ENCODE results near the gene SPATA20. TPM values are rescaled to one million over a fixed set of nuclear protein-coding genes. Genes with fewer than 3 reads are reported as not detected.

SPATA20 gene
- total RNA-seq, 2 donors from 2014 or later, result 25.0 to 51.3 TPM

DNA sequence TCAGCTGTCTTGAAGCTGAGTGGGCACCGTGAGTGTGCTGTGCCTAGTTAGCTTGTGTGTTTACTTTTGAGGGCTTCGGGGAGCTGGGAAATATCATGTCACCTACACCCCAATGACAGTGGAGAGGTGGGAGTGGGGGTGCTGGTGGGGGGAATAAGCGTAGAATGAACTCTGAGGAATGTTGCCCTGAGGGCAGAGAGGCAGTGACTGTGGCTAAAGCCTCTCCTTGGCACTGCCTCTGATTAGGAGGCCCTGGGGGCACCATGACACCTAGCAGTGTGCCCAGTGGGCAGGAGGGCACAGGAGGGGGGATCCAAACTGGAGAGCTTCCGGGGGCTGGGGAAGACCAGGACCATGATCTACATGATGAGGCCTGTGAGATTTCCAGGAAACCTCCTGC lies 38.4 kb downstream of the SPATA20 start:
- DNase-seq, result no peak
- no peaks in the 10 kb centered on the region for H3K9me3 Mint-ChIP-seq
- H3K4me1 Mint-ChIP-seq (ENCODE audit: low read depth), result no peaks in the 10 kb centered on the region
- H3K27me3 Mint-ChIP-seq (ENCODE audit: low read depth), result peaks cover 6% of the 10 kb centered on the region
- no peak overlapping the region for H3K4me3 Mint-ChIP-seq
- no peak for ATAC-seq (replicated peaks in 1 of 2)
- H3K27ac Mint-ChIP-seq, result no peak overlapping the region
- no peaks in the 10 kb centered on the region for H3K36me3 Mint-ChIP-seq (ENCODE audit: insufficient read depth in 2 of 2)

DNA sequence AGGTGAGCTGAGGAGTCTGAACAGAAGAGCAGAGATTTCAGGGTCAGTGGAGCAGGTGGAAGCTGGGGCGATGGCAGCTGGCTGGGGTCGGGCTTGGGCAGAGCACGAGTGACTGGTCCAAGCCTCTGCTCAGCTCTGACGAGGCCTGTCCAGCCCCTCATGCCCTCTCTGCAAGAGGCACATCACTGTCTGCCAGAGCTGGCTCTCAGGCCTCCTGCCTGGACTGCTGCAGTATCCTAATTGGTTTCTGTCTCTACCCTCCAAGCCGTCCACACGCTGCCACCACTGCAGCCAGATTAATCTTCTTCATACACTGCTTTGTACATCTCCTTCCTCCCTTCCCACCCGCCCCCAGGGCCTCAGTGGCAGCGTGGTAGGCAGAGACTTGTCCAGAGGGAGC lies 38.9 kb downstream of the SPATA20 start:
- Mint-ChIP-seq H3K36me3 (ENCODE audit: insufficient read depth in 2 of 2) (no peaks in the 10 kb centered on the region), H3K9me3 (no peaks in the 10 kb centered on the region), H3K4me3 (no peak overlapping the region), H3K27me3 (ENCODE audit: low read depth) (peaks cover 6% of the 10 kb centered on the region), H3K4me1 (ENCODE audit: low read depth) (no peaks in the 10 kb centered on the region), H3K27ac (no peak overlapping the region)
- ATAC-seq (replicated peaks in 1 of 2), result no peak
- DNase-seq, result no peak

DNA sequence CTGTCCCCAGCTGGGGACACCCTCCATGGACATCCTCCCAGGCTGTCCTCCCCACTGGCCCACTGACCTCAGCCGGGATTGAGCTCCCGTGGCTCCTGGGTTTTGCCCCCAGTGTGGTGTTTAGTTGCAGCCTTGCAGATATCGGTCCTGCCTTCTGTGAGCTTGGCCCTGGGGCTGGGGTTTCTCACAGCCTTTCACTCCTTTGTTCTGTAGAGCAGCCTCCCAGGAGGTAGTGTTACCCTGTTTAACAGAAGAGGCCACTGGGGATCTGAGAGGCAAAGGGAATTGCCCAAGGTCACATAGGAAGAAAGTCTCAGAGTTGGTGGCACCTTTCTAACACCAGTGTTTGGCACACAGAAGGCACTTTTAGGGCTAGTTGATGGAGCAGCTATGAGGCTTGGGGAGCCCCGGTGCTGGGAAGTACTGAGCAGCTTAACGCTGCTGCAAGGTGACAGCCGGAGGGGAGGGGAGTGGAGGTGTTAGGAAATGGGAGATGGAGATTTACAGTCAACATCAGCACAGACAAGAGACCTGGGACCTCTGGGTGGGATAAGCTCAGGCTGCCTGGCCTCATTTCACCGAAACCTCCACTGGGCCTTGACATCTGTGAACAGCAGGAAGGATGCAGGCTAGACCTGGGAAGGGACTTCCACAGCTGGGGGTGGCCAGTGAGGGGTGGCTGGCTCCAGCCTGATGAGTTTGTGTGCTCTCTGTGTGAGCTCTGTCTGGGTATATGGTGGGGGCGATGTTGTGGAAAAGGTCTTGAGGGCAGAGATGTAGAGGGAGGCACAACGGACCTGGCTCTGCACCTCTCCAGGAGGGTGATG lies 39.7 kb downstream of the SPATA20 start:
- no peak overlapping the region for H3K4me3 Mint-ChIP-seq
- no peaks in the 10 kb centered on the region for H3K4me1 Mint-ChIP-seq (ENCODE audit: low read depth)
- H3K27me3 Mint-ChIP-seq (ENCODE audit: low read depth), result peaks cover 6% of the 10 kb centered on the region
- H3K27ac Mint-ChIP-seq, result no peak overlapping the region
- no peaks in the 10 kb centered on the region for H3K36me3 Mint-ChIP-seq (ENCODE audit: insufficient read depth in 2 of 2)
- no peaks in the 10 kb centered on the region for H3K9me3 Mint-ChIP-seq
- DNase-seq, result no peak
- ATAC-seq (replicated peaks in 1 of 2), result no peak

DNA sequence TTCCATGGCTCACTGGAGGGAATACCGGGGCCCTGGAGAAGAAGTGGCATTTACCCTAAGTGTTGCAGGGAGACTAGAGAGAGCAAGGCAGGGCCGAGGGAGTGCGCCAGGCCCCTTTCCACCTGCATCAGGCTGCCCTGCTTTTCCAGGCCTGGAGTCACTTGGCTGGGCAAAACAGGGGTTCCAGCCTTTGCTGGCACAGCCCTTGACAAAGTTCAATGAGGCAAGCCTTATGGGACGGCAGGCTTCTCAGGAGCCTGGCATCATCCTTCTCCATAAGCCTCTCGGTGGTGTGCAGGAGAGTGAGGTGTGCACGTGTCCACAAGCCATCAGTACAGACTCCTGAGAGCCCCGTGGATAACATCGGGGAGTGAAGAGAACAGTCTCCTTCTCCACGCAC lies 40.6 kb downstream of the SPATA20 start:
- no peak overlapping the region for H3K27ac Mint-ChIP-seq
- ATAC-seq (replicated peaks in 1 of 2) (no peak), DNase-seq (no peak)
- H3K4me3 Mint-ChIP-seq, result no peak overlapping the region
- peaks cover 6% of the 10 kb centered on the region for H3K27me3 Mint-ChIP-seq (ENCODE audit: low read depth)
- H3K4me1 Mint-ChIP-seq (ENCODE audit: low read depth), result no peaks in the 10 kb centered on the region
- H3K36me3 Mint-ChIP-seq (ENCODE audit: insufficient read depth in 2 of 2), result no peaks in the 10 kb centered on the region
- no peaks in the 10 kb centered on the region for H3K9me3 Mint-ChIP-seq

DNA sequence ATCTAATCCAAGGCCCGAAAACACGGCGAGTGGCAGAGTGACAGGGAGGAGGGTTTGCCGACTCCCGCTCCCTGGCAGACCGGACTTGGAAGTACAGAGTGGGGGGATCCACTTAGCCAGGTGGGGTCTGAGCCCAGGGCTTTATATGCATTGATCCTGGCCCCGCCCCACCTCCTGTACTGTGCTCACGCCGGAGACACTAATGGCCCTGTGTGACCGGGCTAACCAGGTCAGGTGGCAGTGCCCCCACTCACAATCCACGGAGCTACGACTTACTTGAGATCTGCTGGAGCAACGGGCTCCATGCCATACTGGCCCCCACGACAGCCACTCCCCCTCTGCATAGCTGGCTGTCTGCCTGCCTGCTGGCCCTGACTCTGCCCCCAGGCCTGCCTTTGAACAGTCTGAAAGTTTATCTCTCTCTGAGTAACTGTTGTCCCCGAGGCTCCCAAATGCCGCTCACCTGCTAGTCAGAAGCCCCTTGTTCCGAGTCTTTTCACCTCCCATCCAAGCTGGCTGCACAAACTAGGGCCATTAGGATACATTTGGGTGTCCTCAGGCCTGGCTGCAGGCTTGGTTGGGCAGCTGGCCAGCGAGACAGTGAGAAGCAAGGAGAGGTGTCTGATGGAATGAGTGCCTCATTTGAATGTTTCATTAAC lies 41.5 kb downstream of the SPATA20 start:
- H3K27ac Mint-ChIP-seq, result no peak overlapping the region
- H3K36me3 Mint-ChIP-seq (ENCODE audit: insufficient read depth in 2 of 2), result no peaks in the 10 kb centered on the region
- no peaks in the 10 kb centered on the region for H3K4me1 Mint-ChIP-seq (ENCODE audit: low read depth)
- ATAC-seq (replicated peaks in 1 of 2) (no peak), DNase-seq (no peak)
- no peaks in the 10 kb centered on the region for H3K9me3 Mint-ChIP-seq
- H3K27me3 Mint-ChIP-seq (ENCODE audit: low read depth), result peaks cover 6% of the 10 kb centered on the region
- no peak overlapping the region for H3K4me3 Mint-ChIP-seq

DNA sequence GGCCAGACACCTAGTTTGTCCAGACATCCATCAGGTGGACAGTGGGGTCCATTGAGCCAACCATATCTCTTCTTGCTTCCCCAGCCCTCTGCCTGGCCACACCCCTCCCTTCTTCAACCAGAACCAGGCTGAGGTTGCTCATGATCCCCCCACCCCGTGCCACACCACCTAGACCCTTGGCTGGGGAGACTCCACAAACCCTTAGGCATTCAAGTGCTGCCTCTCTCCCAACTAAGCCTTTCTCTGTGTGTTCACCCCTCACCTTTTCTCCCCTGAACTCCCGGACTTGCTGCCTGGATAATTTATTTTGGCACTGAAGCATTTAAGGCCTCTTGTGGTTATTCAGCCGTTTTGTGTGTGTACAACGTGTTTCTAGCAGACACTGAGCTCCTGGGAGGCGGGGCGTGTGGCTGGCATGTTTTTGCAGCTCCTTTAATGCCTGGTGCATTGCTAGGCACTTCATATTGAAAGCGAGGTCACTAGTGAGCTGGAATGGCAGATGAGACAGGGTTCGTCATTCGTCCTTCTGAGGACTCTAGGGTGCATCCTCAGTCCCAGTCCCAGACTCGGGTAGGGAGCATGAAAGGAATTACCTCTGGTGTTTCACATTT lies 42.2 kb downstream of the SPATA20 start:
- no peak for DNase-seq
- H3K27ac Mint-ChIP-seq, result no peak overlapping the region
- ATAC-seq (replicated peaks in 1 of 2), result no peak
- H3K36me3 Mint-ChIP-seq (ENCODE audit: insufficient read depth in 2 of 2), result no peaks in the 10 kb centered on the region
- H3K4me1 Mint-ChIP-seq (ENCODE audit: low read depth), result no peaks in the 10 kb centered on the region
- peaks cover under 1% of the 10 kb centered on the region for H3K27me3 Mint-ChIP-seq (ENCODE audit: low read depth)
- H3K9me3 Mint-ChIP-seq, result no peaks in the 10 kb centered on the region
- H3K4me3 Mint-ChIP-seq, result no peak overlapping the region

DNA sequence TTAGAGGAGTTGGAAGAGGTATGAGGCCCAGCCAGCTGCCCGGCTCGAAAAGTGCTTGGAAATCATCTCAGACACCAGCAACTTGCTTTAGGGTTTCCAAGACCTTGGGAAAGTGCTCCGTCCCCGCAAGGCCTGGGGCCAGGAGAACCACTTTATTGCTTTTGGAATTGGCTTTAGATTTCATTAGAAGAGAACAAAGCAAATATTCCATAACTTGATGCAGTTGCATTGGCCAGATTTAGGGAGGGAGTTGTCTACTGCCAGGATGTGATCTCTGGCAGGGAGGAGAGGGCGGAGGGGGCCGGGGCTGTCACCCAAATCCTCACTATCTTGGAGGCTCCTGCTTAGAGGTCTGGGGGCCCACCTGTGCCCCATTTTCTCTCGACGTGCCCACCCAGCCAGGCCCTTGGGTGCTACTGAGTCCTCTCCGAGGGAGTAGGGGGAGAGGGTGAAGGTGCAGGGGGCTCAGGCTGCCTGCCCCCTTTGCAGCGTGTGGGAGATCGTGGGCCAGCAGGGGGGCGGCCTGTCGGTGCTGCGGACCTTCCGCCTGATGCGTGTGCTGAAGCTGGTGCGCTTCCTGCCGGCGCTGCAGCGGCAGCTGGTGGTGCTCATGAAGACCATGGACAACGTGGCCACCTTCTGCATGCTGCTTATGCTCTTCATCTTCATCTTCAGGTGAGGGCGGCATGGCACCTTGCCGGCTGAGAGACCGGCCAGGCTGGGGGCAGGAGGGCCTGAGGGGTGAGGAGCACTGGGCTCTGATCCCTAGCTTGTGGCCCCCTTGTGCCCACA lies 44.2 kb downstream of the SPATA20 start:
- Mint-ChIP-seq H3K36me3 (ENCODE audit: insufficient read depth in 2 of 2) (no peaks in the 10 kb centered on the region), H3K27me3 (ENCODE audit: low read depth) (no peaks in the 10 kb centered on the region), H3K27ac (no peak overlapping the region), H3K4me1 (ENCODE audit: low read depth) (no peaks in the 10 kb centered on the region), H3K4me3 (no peak overlapping the region), H3K9me3 (no peaks in the 10 kb centered on the region)
- ATAC-seq (replicated peaks in 1 of 2), result no peak
- no peak for DNase-seq

DNA sequence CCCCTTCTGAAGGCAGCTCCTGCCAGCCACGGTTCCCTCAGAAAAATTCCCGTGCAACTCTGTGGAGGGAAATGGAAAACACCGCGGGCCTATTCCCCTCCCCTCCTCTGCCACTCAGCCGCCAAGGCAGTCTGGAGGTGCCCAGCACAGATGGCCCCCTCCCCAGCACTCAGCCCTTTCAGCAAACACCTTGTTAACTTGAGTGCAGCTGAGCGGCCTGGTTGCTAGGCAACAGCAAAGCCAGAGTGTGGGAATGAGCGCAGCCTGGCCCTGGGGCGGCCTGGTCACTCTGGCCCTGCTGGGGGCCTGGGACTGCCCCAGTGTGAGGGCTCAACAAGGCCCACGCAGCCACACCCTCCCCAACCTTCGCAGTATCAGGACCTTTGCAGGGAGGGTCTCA lies 46.3 kb downstream of the SPATA20 start:
- H3K4me3 Mint-ChIP-seq, result no peak overlapping the region
- no peaks in the 10 kb centered on the region for H3K36me3 Mint-ChIP-seq (ENCODE audit: insufficient read depth in 2 of 2)
- no peak overlapping the region for H3K27ac Mint-ChIP-seq
- no peaks in the 10 kb centered on the region for H3K9me3 Mint-ChIP-seq
- ATAC-seq (replicated peaks in 1 of 2) (no peak), DNase-seq (no peak)
- H3K4me1 Mint-ChIP-seq (ENCODE audit: low read depth), result no peaks in the 10 kb centered on the region
- H3K27me3 Mint-ChIP-seq (ENCODE audit: low read depth), result no peaks in the 10 kb centered on the region

DNA sequence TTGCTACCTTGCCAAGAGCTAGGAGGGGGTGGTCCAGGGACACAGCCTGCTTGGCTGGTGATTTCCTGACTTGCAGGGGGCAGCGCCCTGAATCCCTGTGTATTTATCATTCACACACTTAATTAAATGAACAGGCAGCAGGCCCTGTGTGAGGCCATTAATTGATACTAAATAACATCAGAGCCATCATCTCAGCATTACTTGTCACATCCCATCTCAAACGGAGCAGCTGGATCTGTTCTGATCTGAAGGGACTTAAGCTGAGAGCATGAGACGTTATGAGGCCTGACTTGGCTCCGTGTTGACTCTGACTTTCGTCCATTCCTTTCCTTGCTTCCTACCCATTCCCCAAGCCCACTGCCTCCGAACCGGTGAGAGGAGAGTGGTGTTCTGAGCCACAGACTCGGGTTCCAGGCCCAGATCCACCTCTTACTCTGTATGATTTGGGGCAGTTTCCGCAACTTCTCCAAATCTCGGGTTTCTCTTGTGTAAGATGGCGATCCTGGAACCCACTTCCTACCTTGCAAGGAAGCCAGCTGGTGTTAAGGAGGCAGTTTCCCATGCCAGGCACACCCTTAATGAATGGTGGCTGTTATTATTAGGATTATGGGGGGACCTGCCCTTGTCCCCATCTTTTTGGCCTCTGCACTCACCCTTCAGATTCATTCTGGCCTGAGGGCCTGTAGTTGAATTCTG lies 47.3 kb downstream of the SPATA20 start:
- Mint-ChIP-seq H3K4me3 (no peak overlapping the region), H3K27ac (no peak overlapping the region), H3K27me3 (ENCODE audit: low read depth) (no peaks in the 10 kb centered on the region), H3K36me3 (ENCODE audit: insufficient read depth in 2 of 2) (no peaks in the 10 kb centered on the region), H3K4me1 (ENCODE audit: low read depth) (no peaks in the 10 kb centered on the region), H3K9me3 (no peaks in the 10 kb centered on the region)
- ATAC-seq (replicated peaks in 1 of 2) (no peak), DNase-seq (no peak)

DNA sequence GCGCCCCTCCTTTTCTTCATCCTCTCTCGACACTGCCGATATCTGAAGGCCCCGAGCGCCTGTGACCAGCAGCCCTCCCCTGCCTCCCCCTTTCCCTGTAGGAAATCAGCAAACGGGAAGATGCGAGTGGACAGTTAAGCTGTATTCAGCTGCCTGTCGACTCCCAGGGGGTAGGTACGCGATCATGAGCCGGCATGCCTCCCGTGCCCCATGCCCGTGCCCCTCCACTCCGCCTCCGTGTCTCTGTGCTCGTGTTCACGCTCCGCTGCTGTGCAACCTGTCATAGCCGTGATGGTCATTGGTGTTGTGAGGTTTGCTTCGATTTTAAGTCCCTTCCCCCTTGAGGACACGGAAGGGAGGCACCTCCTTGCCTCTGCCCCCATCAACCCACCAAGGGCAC lies 47.9 kb downstream of the SPATA20 start:
- DNase-seq (no peak), ATAC-seq (replicated peaks in 1 of 2) (no peak)
- no peaks in the 10 kb centered on the region for H3K36me3 Mint-ChIP-seq (ENCODE audit: insufficient read depth in 2 of 2)
- H3K27me3 Mint-ChIP-seq (ENCODE audit: low read depth), result no peaks in the 10 kb centered on the region
- no peak overlapping the region for H3K27ac Mint-ChIP-seq
- H3K9me3 Mint-ChIP-seq, result no peaks in the 10 kb centered on the region
- no peak overlapping the region for H3K4me3 Mint-ChIP-seq
- no peaks in the 10 kb centered on the region for H3K4me1 Mint-ChIP-seq (ENCODE audit: low read depth)

DNA sequence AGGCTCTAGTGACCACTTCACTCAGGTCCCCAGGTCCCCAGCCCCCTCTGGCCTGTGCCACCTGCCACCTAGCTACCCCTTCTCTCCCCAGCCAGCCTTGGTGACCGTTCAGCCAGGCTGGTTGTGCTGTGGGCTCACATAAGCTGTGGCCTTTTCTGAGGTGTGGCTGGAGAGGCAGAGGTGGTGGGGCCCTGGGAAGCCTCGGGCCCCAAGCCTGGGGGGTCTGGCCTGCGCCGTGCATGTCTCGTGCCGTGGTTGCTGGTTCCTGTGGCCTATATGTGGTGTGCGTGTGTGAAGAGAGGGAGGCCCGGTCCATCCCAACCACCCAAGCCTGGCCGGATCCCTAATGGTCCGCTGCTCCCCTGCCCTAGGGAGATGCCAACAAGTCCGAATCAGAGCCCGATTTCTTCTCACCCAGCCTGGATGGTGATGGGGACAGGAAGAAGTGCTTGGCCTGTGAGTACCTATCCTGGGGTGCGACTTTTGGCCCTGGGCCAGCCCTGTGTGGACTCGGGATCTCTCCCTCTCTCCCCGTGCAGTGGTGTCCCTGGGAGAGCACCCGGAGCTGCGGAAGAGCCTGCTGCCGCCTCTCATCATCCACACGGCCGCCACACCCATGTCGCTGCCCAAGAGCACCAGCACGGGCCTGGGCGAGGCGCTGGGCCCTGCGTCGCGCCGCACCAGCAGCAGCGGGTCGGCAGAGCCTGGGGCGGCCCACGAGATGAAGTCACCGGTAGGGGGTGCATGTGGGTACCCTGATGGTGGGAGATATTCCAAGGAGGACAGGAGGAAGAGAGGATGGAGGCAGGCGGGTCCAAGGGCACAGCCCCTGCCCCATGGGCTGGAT lies 49.4 kb downstream of the SPATA20 start:
- no peak overlapping the region for H3K4me3 Mint-ChIP-seq
- H3K27ac Mint-ChIP-seq, result no peak overlapping the region
- no peaks in the 10 kb centered on the region for H3K27me3 Mint-ChIP-seq (ENCODE audit: low read depth)
- no peaks in the 10 kb centered on the region for H3K4me1 Mint-ChIP-seq (ENCODE audit: low read depth)
- H3K36me3 Mint-ChIP-seq (ENCODE audit: insufficient read depth in 2 of 2), result no peaks in the 10 kb centered on the region
- DNase-seq (no peak), ATAC-seq (replicated peaks in 1 of 2) (no peak)
- H3K9me3 Mint-ChIP-seq, result no peaks in the 10 kb centered on the region

DNA sequence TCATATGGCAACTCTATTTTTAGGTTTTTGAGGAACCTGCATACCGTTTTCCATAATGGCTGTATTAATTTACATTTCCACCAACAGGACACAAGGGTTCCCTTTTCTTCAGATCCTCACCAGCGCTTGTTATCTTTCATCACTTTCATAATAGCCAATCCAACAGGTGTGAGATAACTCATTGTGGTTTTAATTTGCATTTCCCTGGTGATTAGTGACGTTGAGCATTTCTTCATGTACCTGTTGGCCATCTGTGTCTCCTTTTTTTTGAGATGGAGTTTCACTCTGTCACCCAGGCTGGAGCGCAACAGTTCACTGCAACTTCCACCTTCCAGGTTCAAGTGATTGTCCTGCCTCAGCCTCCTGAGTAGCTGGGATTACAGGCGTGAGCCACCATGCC lies 51.5 kb downstream of the SPATA20 start:
- Mint-ChIP-seq H3K4me3 (no peak overlapping the region), H3K4me1 (ENCODE audit: low read depth) (no peaks in the 10 kb centered on the region), H3K27ac (no peak overlapping the region), H3K9me3 (no peaks in the 10 kb centered on the region), H3K36me3 (ENCODE audit: insufficient read depth in 2 of 2) (no peaks in the 10 kb centered on the region), H3K27me3 (ENCODE audit: low read depth) (peaks cover 8% of the 10 kb centered on the region)
- no peak for DNase-seq
- no peak for ATAC-seq (replicated peaks in 1 of 2)

Data from activated T-cell treated with anti-CD3 and anti-CD28 coated beads, Interleukin-2, amount 50 U/mL, for 72 hours (primary cell).